HG03025 (cell line): ENCODE results near the gene KCTD1.

ENCODE experiments used
- ATAC-seq: cut with Tn5 transposase; IDR thresholded peaks from one replicate; pipeline ENCODE4 v1.9.1; 2021; ENCODE audit warnings: mild to moderate bottlenecking, moderate library complexity; ENCODE audit not compliant: unreplicated experiment, low FRiP score

The KCTD1 gene

DNA sequence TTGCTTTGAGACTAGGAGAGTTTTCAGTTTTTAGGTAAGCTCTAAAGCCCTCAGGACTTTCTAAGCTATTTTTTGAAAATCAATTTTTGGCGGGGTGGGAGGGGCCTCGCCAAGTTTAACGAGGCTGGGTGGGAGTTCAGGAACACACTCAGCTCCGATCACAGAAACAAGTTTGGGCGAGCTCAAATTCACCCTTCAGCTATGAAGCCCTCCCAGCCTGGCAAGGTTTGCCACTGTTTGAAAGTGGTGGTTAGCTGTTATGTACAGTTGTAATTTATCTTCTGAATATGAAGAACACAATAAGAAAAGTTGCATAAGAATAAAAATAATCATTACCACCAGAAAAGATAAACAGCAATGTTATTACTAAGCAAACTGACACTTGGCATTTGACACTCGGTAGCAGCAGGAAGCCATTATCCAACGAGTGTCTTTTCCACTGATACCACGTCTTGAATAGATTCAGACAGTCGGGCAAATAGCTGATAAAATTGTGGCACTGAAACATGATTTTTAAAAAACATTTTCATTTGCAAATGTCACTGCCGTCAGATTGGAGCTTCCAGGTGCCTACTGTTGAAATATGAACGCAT is 59.8 kb downstream of the KCTD1 start:
- no peak for ATAC-seq

DNA sequence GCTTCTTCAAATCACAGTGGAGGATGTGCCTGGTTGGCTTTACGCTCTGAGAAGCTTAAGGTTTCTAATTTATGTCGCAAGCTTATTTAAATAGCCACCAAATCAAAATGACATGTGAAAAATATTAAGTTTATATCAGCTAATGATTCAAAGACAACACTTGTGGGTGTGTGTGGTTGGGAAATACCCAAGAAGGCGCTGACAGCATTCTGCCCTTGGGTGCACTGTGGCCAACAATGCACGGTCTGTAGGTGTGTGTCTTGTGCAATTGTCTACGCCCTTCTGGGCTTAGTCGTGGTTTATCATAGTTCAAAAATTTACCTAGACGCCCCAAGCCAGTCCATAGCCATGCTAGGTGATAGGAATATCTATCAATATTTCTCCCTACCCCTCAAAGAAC is 60.9 kb downstream of the KCTD1 start:
- no peak for ATAC-seq

GRCh38 chr18:26483633-26484032 is 64.7 kb downstream of the KCTD1 start:
- no peak for ATAC-seq

GRCh38 chr18:26482569-26482968 is 65.8 kb downstream of the KCTD1 start:
- no peak for ATAC-seq

- ATAC-seq = no peak
Observed at GRCh38 chr18:26480897-26481795, 67.2 kb downstream of the KCTD1 start.

DNA sequence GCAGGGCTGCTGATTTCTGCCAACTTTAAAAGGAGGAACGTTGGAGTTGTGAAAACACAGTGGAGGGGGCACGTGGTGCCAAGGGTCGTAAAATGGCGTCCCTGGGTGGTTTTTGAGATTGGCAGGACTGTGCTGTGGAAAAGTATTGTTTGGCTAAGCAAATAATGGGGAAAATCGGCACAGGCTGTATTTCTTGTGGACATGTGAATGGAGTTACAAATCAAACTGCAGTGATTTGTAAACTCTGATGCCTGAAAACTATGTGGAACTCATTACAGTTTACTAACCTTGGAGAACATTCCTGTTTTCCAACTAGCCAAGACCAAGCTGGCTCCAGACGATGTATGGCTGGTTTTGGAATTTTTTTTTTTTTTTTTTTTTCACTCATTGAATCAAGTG is 68.7 kb downstream of the KCTD1 start:
- no peak for ATAC-seq

DNA sequence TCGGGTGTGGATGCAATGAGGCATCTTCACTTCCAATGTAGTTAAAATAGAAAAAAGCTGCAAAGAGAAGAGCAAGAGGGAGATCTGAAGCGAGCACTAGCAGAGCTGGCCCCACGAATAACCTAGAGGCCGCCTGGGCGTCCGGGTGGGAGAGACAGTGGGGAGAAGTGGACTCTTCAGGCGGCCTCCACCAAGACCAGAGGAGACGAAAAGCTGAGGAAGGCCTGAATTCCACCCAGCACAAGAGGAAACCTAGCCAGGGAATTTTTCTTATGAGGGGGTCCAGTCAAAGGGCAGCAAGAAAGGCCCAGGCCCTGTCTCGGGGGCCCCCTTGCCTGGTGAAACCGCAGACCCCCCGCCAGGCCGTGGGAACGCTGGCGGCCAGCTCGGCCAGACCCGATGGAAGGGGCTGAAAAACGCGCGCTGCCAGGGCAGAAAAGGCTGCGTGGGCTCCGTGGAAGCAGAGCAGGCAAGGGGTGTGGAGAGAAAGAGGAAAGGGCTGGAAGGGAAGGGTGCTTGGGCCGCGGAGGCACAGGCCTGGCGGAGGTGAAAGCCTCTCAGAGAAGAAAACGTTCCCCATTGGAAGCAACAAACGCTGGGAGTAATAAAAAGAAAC is 69.2 kb downstream of the KCTD1 start:
- no peak for ATAC-seq

DNA sequence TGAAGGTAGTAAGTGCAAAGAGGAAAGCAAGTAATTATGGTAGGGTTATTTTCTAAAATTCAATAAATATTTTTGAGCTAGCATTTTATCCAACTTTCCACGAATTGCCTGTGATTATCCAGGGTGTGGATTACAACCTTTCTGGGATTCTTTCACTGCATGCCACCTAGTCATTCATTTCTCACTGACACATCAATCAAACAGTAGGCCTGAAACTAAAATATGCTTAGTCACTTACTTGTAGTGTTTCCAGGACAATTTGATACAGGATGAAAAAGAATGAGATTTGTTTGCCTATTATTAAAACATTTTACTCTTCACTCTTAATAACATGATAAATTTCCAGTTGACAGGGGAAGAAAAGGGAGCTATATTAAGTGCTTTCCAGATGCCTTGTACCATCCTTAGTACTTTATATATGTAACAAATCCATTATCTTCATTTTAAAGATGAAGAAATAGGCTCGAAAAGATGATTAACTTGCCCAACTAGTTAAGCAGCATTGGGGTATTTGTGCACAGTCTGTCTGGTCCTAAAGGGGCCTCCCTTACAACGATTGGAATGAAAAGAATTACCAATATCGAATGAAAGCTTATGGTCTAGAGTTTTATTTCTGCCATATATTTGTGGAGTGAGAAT is 70.4 kb downstream of the KCTD1 start:
- ATAC-seq = no peak

- ATAC-seq = no peak
Observed at GRCh38 chr18:26476697-26477096, 71.7 kb downstream of the KCTD1 start.

DNA sequence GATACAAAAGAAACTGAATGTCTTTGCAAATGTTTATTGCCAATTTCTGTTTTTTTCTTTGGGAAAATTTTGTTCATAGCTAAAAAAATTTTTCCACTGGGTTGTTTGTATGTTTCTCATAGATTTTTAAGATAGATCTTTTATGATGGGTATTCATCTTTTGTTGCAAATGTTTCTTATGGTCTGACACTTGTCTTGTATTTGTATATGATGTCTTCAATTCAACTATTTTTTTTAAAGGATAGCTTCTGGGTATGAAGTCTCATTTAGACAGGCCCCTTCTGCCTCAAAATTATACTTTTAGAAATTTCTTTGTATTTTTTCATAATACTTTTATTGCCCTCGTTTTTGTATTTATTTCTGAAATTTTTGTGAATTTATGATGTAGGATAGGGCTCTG is 73.8 kb downstream of the KCTD1 start:
- no peak for ATAC-seq

GRCh38 chr18:26473672-26474071 is 74.7 kb downstream of the KCTD1 start:
- no peak for ATAC-seq

- ATAC-seq = no peak
Observed at GRCh38 chr18:26471826-26472225, 76.5 kb downstream of the KCTD1 start.

- ATAC-seq = no peak
Observed at GRCh38 chr18:26471027-26471426, 77.3 kb downstream of the KCTD1 start.

DNA sequence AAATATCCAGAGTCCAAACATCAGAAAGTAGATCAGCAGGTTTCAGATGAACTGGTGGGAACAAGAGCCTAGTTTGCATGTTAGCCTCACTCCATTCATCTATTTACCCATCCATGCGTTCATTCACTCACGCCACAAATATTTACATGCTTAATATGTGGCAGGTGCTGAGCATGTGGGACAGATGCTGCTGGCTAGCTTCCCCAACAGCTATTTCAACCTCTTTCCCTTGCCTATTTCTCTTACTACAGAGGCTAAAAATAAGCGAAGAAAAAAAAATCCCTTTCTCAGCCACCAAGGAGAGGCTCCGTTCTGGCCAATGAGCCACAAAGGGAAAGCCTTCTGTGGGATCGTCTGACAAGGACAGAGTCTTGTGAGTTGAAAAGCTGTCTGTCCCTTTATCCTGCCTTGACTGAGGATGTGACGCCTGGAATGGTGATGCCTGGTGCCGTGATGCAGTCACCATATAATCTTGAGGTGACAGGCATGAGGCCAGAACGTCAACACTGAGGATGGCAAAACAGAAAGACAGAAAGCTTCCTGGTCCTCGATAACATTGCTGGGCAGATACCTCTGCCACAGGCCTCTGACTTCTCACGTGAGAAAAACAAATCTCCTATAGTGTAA is 78.2 kb downstream of the KCTD1 start:
- ATAC-seq = peak; percentile 83

DNA sequence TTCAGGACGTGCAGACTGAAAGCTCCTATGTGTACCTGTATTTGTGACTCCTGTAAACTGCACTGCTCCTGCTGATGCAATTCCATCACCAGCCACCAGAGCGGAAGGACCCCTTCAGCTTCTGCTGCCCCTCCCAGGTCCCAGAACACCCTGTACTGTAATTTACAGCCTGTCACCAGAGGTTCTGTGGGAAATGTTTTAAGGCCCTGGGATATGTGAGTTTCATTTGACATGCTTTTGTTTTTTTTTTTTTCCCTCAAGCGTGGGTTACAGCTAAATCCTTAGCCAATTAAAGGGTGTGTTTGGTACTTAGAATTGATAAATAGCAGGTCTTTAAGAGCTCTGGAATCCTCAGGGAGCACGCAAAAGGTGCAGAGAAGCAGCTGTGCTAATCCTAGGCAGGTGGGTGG is 79.4 kb downstream of the KCTD1 start:
- ATAC-seq = no peak

- ATAC-seq = no peak
Observed at GRCh38 chr18:26466026-26466425, 82.3 kb downstream of the KCTD1 start.

DNA sequence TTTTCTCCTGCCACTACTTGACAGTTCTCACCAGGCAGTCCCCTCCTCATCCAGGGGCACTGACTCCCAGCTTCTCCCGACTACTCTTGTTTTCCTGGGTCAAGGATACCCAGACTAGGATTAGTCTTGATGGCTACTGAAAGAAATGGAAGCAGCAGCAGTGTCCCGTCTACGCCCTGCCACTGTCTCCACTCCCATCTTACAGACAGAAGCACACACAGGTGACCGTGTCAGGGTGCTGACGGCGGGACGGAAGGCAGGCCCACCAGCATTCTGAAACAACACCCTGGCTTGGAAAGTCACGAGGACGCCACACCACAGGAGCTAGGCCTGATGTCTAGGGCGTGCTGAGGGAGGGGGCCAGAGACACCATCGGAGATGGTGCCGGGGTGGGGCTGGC is 82.9 kb downstream of the KCTD1 start:
- ATAC-seq = no peak

DNA sequence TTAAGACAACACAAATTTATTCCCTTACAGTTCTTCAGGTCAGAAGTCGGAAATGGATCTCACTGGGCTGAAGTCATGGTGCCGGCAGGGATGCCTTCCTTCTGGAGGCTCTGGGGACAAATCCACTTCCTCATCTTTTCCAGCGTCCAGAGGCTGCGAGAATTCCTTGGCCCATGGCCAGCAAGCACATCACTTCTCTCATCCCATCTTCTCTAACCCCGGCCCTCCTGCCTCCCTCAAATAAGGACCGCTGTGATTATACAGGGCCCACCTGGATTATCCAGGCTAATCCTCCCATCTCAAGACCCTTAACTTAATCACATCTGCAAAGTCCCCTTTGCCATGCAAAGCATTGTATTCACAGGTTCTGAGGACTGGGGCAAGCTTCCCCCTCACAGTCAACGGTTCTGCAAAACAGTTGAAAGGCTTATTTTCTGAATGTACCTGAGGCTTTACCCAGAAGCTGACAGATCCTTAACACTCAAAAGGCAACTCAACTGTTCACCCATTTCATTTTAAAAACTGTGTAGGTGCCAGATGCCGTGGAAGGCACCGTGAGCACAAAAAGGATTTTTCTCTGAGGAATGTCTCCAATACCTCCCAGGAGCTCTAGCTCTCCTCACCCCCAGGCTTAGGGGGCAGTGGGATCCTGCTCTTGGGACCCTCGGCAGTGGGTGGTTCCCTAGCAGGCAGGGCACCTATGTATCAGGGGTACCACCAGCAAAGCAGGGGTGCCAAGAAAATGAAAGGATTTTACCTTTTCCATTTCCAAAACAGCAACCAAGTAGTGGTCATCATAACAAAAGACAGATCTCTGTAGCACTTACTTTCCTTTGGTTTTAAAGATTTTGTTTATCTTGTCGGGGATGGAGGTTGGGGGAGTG is 84.0 kb downstream of the KCTD1 start:
- no peak for ATAC-seq

DNA sequence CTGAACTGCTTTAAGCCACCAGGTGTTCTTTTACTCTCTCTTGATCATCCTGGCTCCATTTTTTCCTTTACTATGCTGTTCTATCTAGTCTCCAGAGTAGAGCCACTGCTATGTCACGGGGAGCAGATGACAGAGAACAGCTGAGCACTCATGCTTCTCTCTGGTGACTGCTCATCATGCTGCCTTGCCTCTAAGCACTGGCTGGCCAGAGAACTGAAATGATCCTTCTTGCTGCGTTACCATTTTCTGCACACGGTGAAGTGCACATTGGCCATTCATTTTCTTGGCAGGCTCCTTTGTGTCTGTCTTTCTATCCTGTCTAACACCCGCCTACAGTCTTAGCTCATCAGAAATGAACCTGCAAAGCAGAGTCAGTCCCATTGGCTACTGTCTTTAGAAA is 86.0 kb downstream of the KCTD1 start:
- ATAC-seq = no peak

DNA sequence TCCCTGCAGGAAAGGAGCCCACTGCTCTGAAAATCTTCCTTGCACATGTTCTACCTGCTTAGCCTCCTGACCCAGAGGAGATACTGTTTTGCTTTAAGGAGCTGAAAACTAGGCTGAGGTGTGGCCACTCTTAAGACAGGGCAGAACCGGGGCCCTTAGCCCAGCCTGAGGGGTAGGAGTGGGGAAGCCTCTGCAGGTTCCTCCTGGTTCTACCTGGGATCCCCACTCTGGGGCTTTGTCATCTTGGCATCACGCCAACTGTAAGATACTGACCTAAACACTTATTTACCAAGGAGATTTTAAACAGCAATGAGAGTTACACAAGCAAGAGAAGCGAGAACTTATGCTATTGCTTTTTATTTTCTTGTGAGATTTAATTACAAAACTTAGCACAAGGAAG is 86.9 kb downstream of the KCTD1 start:
- ATAC-seq = no peak
